GM19397 (cell line): ENCODE measurements around the gene CAMK2N1.
"Not testable (repeated sequence)": the region's sequence is repeated elsewhere in the genome, so short reads cannot be mapped to it uniquely, and the experiment has no call there.

Experiments used
- ATAC-seq: cut with Tn5 transposase; IDR thresholded peaks from one replicate; pipeline ENCODE4 v1.9.1; 2021; ENCODE audit warnings: mild to moderate bottlenecking, moderate library complexity; ENCODE audit not compliant: unreplicated experiment

Gene CAMK2N1

GRCh38 chr1:20485527-20486456, at the start of gene CAMK2N1:
CAMK2N1 (minus strand) TSS chr1:20486210; CDS start chr1:20485379, 831 bp downstream.
- ATAC-seq, result no peak

- no peak for ATAC-seq
These were observed 48.8 kb upstream of the CAMK2N1 start for GRCh38 chr1:20534659-20535417.

- no peak for ATAC-seq
These were observed 47.6 kb upstream of the CAMK2N1 start for GRCh38 chr1:20533635-20534034.

- ATAC-seq, result no peak
These were observed 44.9 kb upstream of the CAMK2N1 start for GRCh38 chr1:20530901-20531300.

- no peak for ATAC-seq
These were observed 44.3 kb upstream of the CAMK2N1 start for GRCh38 chr1:20530306-20530705.

GRCh38 chr1:20528221-20528620, 42.2 kb upstream of the CAMK2N1 start:
- ATAC-seq, result no peak

- ATAC-seq, result no peak
These were observed 40.3 kb upstream of the CAMK2N1 start for GRCh38 chr1:20526267-20526666.

- ATAC-seq, result no peak
These were observed 36.2 kb upstream of the CAMK2N1 start for GRCh38 chr1:20521960-20522861.

GRCh38 chr1:20519609-20520262, 33.7 kb upstream of the CAMK2N1 start:
- not testable (repeated sequence) for ATAC-seq

- ATAC-seq, result no peak
These were observed 25.8 kb upstream of the CAMK2N1 start for GRCh38 chr1:20511518-20512428.

GRCh38 chr1:20508411-20508771, 22.4 kb upstream of the CAMK2N1 start:
- no peak for ATAC-seq

GRCh38 chr1:20507564-20508410, 21.8 kb upstream of the CAMK2N1 start, which contains the start of gene MUL1:
MUL1 (minus strand) TSS chr1:20508151; CDS start chr1:20508024, 127 bp downstream.
- ATAC-seq, result peak; percentile 91

- ATAC-seq, result no peak
These were observed 21.2 kb upstream of the CAMK2N1 start for GRCh38 chr1:20507248-20507563.

- ATAC-seq, result no peak
These were observed 19.5 kb upstream of the CAMK2N1 start for GRCh38 chr1:20505488-20505887.

GRCh38 chr1:20500716-20501115, 14.7 kb upstream of the CAMK2N1 start:
- no peak for ATAC-seq

GRCh38 chr1:20499718-20500117, 13.7 kb upstream of the CAMK2N1 start:
- no peak for ATAC-seq

- no peak for ATAC-seq
These were observed 13.1 kb upstream of the CAMK2N1 start for GRCh38 chr1:20499105-20499504.

GRCh38 chr1:20498116-20498515, 12.1 kb upstream of the CAMK2N1 start:
- no peak for ATAC-seq
